ENCODE measurements around the gene CEP170. TPM values are rescaled to one million over a fixed set of nuclear protein-coding genes. Genes with fewer than 3 reads are reported as not detected.

Gene CEP170
- polyA plus RNA-seq, 1 donor from 2014 or later = 403 TPM

DNA sequence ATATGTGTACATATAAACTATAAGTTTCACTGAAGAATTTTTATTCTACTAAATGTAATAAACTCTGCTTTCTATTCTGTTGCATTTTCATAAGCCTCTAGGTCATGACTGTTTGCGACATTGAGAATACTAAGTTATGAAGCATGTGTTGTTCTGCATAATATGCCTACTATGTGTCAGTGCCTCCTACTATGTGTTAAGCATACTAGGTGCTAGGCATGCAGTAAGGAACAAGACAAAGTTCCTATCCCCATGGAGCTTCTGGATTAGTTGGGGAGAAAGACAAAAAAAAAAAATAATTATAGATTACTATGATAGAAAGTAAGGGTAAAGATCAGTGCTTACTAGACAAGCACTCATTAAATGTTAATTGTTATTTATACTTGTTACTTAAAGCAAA lies 2.1 kb upstream of the CEP170 start:
- H3K36me3 ChIP-seq (ENCODE audit: insufficient read depth, low read length) = no peaks in the 10 kb centered on the region
- no peaks in the 10 kb centered on the region for H3K9me3 ChIP-seq (ENCODE audit: low read length)
- H4K20me1 ChIP-seq (ENCODE audit: insufficient read depth) = peaks cover 13% of the 10 kb centered on the region
- no peak overlapping the region for H2AFZ ChIP-seq (ENCODE audit: low read depth, low read length)
- no peaks in the 10 kb centered on the region for H3K27me3 ChIP-seq (ENCODE audit: insufficient read depth, low read depth, low read length)
- peaks cover 8% of the 10 kb centered on the region for H3F3A ChIP-seq (ENCODE audit: insufficient read depth, low read length, poor library complexity, severe bottlenecking)
- no peaks in the 10 kb centered on the region for H3K9me2 ChIP-seq (ENCODE audit: insufficient read depth, low read length)
- no peak overlapping the region for H3K9ac ChIP-seq (ENCODE audit: low read length)
- TF ChIP-seq POLR2AphosphoS5 (IDR thresholded peaks at IDR 0.05) (no peak), EP300 (conservative IDR thresholded peaks at IDR 0.05; ENCODE audit: poor library complexity, severe bottlenecking) (no peak), TAF1 (IDR thresholded peaks at IDR 0.05; ENCODE audit: low read depth) (no peak), RAD21 (conservative IDR thresholded peaks at IDR 0.05) (no peak), CTCF (IDR thresholded peaks at IDR 0.05; ENCODE audit: poor library complexity, severe bottlenecking) (no peak), SMC3 (conservative IDR thresholded peaks at IDR 0.05; ENCODE audit: poor library complexity) (no peak), MXI1 (conservative IDR thresholded peaks at IDR 0.05; ENCODE audit: poor library complexity, severe bottlenecking) (no peak), EZH2 (IDR thresholded peaks at IDR 0.05; ENCODE audit: borderline replicate concordance, insufficient read depth, low read length, poor library complexity, severe bottlenecking) (no peak)
- TF ChIP-seq, protein P1, sequence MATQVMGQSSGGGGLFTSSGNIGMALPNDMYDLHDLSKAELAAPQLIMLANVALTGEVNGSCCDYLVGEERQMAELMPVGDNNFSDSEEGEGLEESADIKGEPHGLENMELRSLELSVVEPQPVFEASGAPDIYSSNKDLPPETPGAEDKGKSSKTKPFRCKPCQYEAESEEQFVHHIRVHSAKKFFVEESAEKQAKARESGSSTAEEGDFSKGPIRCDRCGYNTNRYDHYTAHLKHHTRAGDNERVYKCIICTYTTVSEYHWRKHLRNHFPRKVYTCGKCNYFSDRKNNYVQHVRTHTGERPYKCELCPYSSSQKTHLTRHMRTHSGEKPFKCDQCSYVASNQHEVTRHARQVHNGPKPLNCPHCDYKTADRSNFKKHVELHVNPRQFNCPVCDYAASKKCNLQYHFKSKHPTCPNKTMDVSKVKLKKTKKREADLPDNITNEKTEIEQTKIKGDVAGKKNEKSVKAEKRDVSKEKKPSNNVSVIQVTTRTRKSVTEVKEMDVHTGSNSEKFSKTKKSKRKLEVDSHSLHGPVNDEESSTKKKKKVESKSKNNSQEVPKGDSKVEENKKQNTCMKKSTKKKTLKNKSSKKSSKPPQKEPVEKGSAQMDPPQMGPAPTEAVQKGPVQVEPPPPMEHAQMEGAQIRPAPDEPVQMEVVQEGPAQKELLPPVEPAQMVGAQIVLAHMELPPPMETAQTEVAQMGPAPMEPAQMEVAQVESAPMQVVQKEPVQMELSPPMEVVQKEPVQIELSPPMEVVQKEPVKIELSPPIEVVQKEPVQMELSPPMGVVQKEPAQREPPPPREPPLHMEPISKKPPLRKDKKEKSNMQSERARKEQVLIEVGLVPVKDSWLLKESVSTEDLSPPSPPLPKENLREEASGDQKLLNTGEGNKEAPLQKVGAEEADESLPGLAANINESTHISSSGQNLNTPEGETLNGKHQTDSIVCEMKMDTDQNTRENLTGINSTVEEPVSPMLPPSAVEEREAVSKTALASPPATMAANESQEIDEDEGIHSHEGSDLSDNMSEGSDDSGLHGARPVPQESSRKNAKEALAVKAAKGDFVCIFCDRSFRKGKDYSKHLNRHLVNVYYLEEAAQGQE (IDR thresholded peaks at IDR 0.05; ENCODE audit: borderline replicate concordance) = no peak
- peak overlapping the region; percentile 83 for H3K4me3 ChIP-seq (ENCODE audit: low read length)
- H3K4me2 ChIP-seq (ENCODE audit: low read length) = peak overlapping the region; percentile 54
- H3K27ac ChIP-seq (ENCODE audit: low read length) = no peak overlapping the region
- H3K79me2 ChIP-seq (replicated peaks; ENCODE audit: insufficient read depth, low read length) = peaks cover 46% of the 10 kb centered on the region

- Histone ChIP-seq H3K4me2 (ENCODE audit: low read length) (peak overlapping the region; percentile 54), H4K20me1 (ENCODE audit: insufficient read depth) (peaks cover 18% of the 10 kb centered on the region), H3K36me3 (ENCODE audit: insufficient read depth, low read length) (no peaks in the 10 kb centered on the region), H2AFZ (ENCODE audit: low read depth, low read length) (peak overlapping the region; percentile 86), H3F3A (ENCODE audit: insufficient read depth, low read length, poor library complexity, severe bottlenecking) (peaks cover 8% of the 10 kb centered on the region), H3K27ac (ENCODE audit: low read length) (peak overlapping the region; percentile 94), H3K4me3 (ENCODE audit: low read length) (peak overlapping the region; percentile 83), H3K9ac (ENCODE audit: low read length) (peak overlapping the region; percentile 98), H3K9me2 (ENCODE audit: insufficient read depth, low read length) (no peaks in the 10 kb centered on the region), H3K9me3 (ENCODE audit: low read length) (no peaks in the 10 kb centered on the region), H3K27me3 (ENCODE audit: insufficient read depth, low read depth, low read length) (no peaks in the 10 kb centered on the region), H3K79me2 (replicated peaks; ENCODE audit: insufficient read depth, low read length) (peaks cover 52% of the 10 kb centered on the region)
- no peak for TF ChIP-seq SMC3 (conservative IDR thresholded peaks at IDR 0.05; ENCODE audit: poor library complexity)
- TF ChIP-seq EP300 (conservative IDR thresholded peaks at IDR 0.05; ENCODE audit: poor library complexity, severe bottlenecking) = no peak
- TF ChIP-seq, protein P1 (IDR thresholded peaks at IDR 0.05; ENCODE audit: borderline replicate concordance) = no peak
- TF ChIP-seq MXI1 (conservative IDR thresholded peaks at IDR 0.05; ENCODE audit: poor library complexity, severe bottlenecking) = no peak
- TF ChIP-seq EZH2 (IDR thresholded peaks at IDR 0.05; ENCODE audit: borderline replicate concordance, insufficient read depth, low read length, poor library complexity, severe bottlenecking) = no peak
- TF ChIP-seq TAF1 (IDR thresholded peaks at IDR 0.05; ENCODE audit: low read depth) = no peak
- no peak for TF ChIP-seq CTCF (IDR thresholded peaks at IDR 0.05; ENCODE audit: poor library complexity, severe bottlenecking)
Measured at GRCh38 chr1:243256590-243256989, 1.5 kb upstream of the CEP170 start.
